Transverse colon (tissue), 4 donors: ENCODE measurements around the gene ZNF524. TPM values are rescaled to one million over a fixed set of nuclear protein-coding genes. Genes with fewer than 3 reads are reported as not detected.

Experiments
- DNase-seq: peaks from one replicate; pipeline ENCODE4 v3.0.0-alpha.2; 2019
- H3K27ac ChIP-seq, 4 donors: fragments of 200-600 bp; sonication (generic); 2 replicates each; pipeline ENCODE4 v1.5.1; 2016 to 2018; ENCODE audit warnings: inconsistent platforms in 4 of 4
- H3K27me3 ChIP-seq: fragments of 200-600 bp; sonication (generic); 2 replicates; pipeline ENCODE4 v1.5.1; 2017; ENCODE audit warnings: inconsistent platforms
- H3K36me3 ChIP-seq, 4 donors: fragments of 200-600 bp; sonication (generic); 2 replicates each; pipeline ENCODE4 v1.5.1; 2017 to 2019; ENCODE audit warnings: inconsistent platforms in 4 of 4
- H3K4me1 ChIP-seq, 4 donors: fragments of 200-600 bp; sonication (generic); 2 replicates each; pipeline ENCODE4 v1.5.1; 2017 to 2020; ENCODE audit warnings: inconsistent platforms in 4 of 4
- H3K4me3 ChIP-seq, 4 donors: fragments of 200-600 bp; sonication (generic); 1 replicate in 1 of 4; 2 replicates in 3 of 4; pipeline versions ENCODE4 v1.5.1 to v1.6.1; 2017 to 2019; ENCODE audit warnings: inconsistent platforms in 4 of 4
- H3K9me3 ChIP-seq, 2 donors: fragments of 200-600 bp; sonication (generic); 2 replicates each; pipeline ENCODE4 v1.5.1; 2017 to 2019; ENCODE audit warnings: inconsistent platforms in 2 of 2
- EP300 ChIP-seq: sonication (generic); formaldehyde crosslinking; IDR thresholded peaks from one replicate; pipeline ENCODE4 v1.6.1; 2017; ENCODE audit warnings: antibody characterized with exemption, low read depth
- POLR2A ChIP-seq: fragments of 450-650 bp; IDR thresholded peaks from one replicate; pipeline ENCODE4 v1.6.1; 2016; ENCODE audit warnings: antibody characterized with exemption, mild to moderate bottlenecking, moderate library complexity
- POLR2AphosphoS5 ChIP-seq, 3 donors: sonication (generic); formaldehyde crosslinking; IDR thresholded peaks; one replicate each; pipeline ENCODE4 v1.6.1; 2016; ENCODE audit warnings: antibody characterized with exemption in 3 of 3
- WGBS, 2 donors: methylation state at CpG; one replicate each; pipeline ENCODE4 v1.1.5; 2018; ENCODE audit warnings: low coverage in 1 of 2; 5-methylcytosine and 5-hydroxymethylcytosine counted together
- in situ Hi-C, 4 donors: fragments of 200-750 bp; cut with MboI; loops; one replicate each; pipeline versions ENCODE4 v1.15.0 to v1.15.1; 2017; ENCODE audit warnings: low sequenced_read_pairs in 3 of 4, low pct_ligation_motif_present in 1 of 4, low pct_unique_long_range_greater_than_20kb in 1 of 4
- intact Hi-C: fragments of 100-400 bp; cut with DNase I; formaldehyde crosslinking; loops from one replicate; pipeline ENCODE4 v1.15.1; 2023; ENCODE audit warnings: low total_unique reads
- total RNA-seq, 4 donors: library from RNA; depleted of rRNA; stranded (reverse); fragments of >200 nt; gene quantifications; one replicate each; pipeline ENCODE4 v1.1.0, GENCODE V29; 2016
- TF ChIP-seq, protein P1 (sequence below), 5 experiments: fragments of 200-600 bp in 3 of 5; fragments of 450-650 bp in 2 of 5; sonication (generic) in 3 of 5; IDR thresholded peaks; 1 replicate in 2 of 5; 2 replicates in 3 of 5; pipeline ENCODE4 v1.5.1; 2016 to 2017; ENCODE audit warnings: antibody characterized with exemption in 5 of 5, inconsistent platforms in 3 of 5, mild to moderate bottlenecking in 2 of 5, moderate library complexity in 1 of 5

Gene ZNF524
- total RNA-seq, 4 donors from 2014 or later = 17.7 to 51.1 (median 37.9) TPM

DNA sequence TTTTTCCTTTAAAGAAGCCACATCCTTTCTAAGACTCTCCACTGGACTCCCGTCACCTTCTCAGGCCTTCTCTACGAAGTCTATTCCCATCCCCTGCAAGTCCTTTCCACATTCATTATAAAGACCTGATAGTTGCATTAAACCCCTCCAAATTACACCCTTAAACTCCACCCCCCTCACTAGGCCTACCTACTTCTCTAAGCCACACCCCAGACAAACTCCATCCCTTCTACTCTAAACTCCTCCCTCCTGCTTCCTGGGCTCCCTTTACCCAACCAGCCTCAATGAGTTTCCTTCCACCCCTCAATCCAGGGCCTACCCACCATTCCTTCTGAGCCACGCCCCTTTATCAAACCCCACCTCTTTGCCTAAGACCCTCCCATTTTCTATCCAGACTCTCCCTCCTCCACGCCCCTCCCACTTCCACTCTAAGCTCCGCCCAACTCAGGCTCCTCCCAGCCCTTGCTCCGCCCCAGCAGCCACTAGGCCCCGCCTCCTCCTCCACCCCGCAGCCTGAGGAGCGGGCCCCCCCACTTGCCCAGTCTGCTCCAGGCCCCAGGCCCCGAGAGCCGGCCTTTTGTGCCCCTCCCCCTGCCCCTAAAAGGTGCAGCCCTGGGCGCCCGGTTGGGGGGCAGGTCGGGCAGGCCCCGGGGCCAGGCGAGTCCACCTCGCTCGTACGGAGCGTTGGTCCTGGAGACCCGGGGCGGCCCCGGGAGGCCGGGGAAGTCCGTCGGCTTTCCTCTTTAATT, 1.2 kb upstream of the ZNF524 start:
- no peak for TF ChIP-seq EP300
- TF ChIP-seq POLR2A = peak; percentile 61
- TF ChIP-seq, protein P1, sequence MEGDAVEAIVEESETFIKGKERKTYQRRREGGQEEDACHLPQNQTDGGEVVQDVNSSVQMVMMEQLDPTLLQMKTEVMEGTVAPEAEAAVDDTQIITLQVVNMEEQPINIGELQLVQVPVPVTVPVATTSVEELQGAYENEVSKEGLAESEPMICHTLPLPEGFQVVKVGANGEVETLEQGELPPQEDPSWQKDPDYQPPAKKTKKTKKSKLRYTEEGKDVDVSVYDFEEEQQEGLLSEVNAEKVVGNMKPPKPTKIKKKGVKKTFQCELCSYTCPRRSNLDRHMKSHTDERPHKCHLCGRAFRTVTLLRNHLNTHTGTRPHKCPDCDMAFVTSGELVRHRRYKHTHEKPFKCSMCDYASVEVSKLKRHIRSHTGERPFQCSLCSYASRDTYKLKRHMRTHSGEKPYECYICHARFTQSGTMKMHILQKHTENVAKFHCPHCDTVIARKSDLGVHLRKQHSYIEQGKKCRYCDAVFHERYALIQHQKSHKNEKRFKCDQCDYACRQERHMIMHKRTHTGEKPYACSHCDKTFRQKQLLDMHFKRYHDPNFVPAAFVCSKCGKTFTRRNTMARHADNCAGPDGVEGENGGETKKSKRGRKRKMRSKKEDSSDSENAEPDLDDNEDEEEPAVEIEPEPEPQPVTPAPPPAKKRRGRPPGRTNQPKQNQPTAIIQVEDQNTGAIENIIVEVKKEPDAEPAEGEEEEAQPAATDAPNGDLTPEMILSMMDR (IDR thresholded peaks at IDR 0.05) = no peak
- peak in 1 of 3 donors; percentile 59 for TF ChIP-seq POLR2AphosphoS5 (IDR thresholded peaks at IDR 0.05)
- intact Hi-C loops (no loop called here), in situ Hi-C loops (no loop called here)
- Histone ChIP-seq H3K27me3 (no peaks in the 10 kb centered on the region), H3K9me3 (no peaks in the 10 kb centered on the region), H3K27ac (peak overlapping the region; percentile 96 to 100 (median 98)), H3K4me1 (peaks cover 6 to 14% (median 9%) of the 10 kb centered on the region in 4 donors), H3K4me3 (peak overlapping the region; percentile 80 to 96 (median 84)), H3K36me3 (peaks cover 0 to 7% (median 0%) of the 10 kb centered on the region in 4 donors)
- DNase-seq = peak; percentile 96
- 15 to 32% methylated on average over 5 to 12 of the region's 26 CpGs for WGBS, 2 donors

DNA sequence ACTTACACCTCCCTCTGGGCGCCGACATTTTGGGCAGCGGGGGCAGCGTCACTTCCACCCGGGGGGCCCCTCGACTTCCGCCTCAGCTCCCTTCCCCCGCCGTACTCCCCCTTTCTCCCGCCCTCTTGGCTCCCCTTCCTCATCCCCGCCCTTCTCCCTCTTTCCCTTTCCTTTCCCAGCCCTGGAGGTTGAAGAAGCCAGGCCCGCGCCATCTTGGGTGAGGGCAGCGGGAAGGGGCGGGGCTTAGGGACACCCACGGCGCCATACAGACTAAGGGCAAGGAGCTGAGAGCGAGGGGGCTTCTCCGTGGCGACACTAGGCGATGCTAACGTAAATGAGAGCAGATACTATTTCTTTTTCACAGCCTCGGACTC, 633 bp upstream of the ZNF524 start, which contains the start of gene FIZ1:
Gene FIZ1 (minus strand): TSS at position 50 of the 374 bp plus-strand sequence. CDS start 1,652 bp downstream, outside the sequence.
- H3K4me1 ChIP-seq = peaks cover 10 to 20% (median 14%) of the 10 kb centered on the region in 4 donors
- peak; percentile 20 for TF ChIP-seq POLR2A
- peak in 1 of 3 donors; percentile 17 for TF ChIP-seq POLR2AphosphoS5 (IDR thresholded peaks at IDR 0.05)
- TF ChIP-seq, protein P1 (IDR thresholded peaks at IDR 0.05) = no peak
- TF ChIP-seq EP300 = no peak
- in situ Hi-C loops = no loop called here
- H3K27ac ChIP-seq = peak within 1 kb of the TSS; percentile 96 to 100 (median 98)
- WGBS, 2 donors = 0% methylated on average over 23 of the region's 23 CpGs; no CpG with 5 or more reads in 1 of the 2 donors
- H3K27me3 ChIP-seq = no peaks in the 10 kb centered on the region
- no peaks in the 10 kb centered on the region for H3K9me3 ChIP-seq
- intact Hi-C loops = no loop called here
- peak; percentile 98 for DNase-seq
- H3K4me3 ChIP-seq = peak within 1 kb of the TSS; percentile 80 to 96 (median 86)
- H3K36me3 ChIP-seq = peaks cover 0 to 7% (median 0%) of the 10 kb centered on the region in 4 donors

DNA sequence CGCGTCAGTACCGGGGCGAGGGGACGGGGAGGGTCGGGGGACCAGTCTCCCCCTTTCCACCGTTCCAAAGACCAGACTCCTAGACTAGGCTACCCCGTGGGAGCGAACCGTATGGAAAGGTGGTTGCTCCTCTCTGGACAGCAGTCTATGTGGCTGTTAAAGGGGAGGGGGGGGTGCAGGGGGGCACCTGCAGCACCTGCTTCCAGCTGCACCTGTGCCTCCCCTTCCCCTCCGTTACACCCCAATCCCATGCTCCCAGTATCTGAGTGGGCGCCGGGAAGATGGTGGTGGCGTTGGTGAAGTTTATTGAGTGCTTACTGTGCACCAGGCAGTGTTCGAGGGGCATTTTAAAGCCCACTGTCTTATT, 557 bp downstream of the ZNF524 start:
- no peaks in the 10 kb centered on the region for H3K27me3 ChIP-seq
- in situ Hi-C loops = loop anchor here in 1 of 4 donors (10.0 kb wide), 1 partner anchor 86 kb away; no protein-coding TSS in a partner anchor
- no peaks in the 10 kb centered on the region for H3K36me3 ChIP-seq
- H3K9me3 ChIP-seq = no peaks in the 10 kb centered on the region
- no peak for DNase-seq
- peak overlapping the region; percentile 96 to 100 (median 98) for H3K27ac ChIP-seq
- H3K4me1 ChIP-seq = peaks cover 13 to 25% (median 20%) of the 10 kb centered on the region in 4 donors
- H3K4me3 ChIP-seq = peak overlapping the region; percentile 80 to 96 (median 86)
- TF ChIP-seq POLR2A = no peak
- TF ChIP-seq, protein P1 (IDR thresholded peaks at IDR 0.05) = no peak
- TF ChIP-seq POLR2AphosphoS5 (IDR thresholded peaks at IDR 0.05) = no peak
- no peak for TF ChIP-seq EP300
- 4% methylated on average over 11 of the region's 15 CpGs; no CpG with 5 or more reads in 1 of the 2 donors for WGBS, 2 donors
- intact Hi-C loops = loop anchor here (10.0 kb wide), 1 partner anchor 486 kb away; the partner anchor contains the start of gene PPP1R12C

DNA sequence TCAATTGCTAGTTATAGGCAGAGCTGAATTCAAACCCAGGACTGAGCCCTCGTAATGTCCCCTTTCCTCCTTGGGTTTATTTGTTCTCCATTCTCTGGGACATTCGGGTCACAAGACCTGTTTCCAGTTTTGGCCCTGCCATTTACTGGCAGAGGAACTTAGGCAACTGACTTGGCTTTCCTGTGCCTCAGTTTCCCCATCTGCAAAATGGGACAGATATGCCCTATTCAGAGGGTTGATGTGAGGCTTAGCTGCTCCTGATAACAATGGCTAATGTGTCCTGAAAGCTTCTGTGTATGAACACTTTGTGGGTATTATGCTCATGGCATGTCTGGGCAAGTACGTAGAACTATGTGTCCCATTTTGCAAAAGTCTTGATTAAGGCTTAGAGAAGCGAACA, 996 bp downstream of the ZNF524 start:
- DNase-seq = no peak
- Histone ChIP-seq H3K4me1 (peaks cover 13 to 28% (median 20%) of the 10 kb centered on the region in 4 donors), H3K27ac (peak overlapping the region; percentile 96 to 100 (median 98)), H3K4me3 (peak overlapping the region in 3 of 4 donors; percentile 80 to 96 (median 87)), H3K27me3 (no peaks in the 10 kb centered on the region), H3K36me3 (no peaks in the 10 kb centered on the region), H3K9me3 (no peaks in the 10 kb centered on the region)
- intact Hi-C loops = loop anchor here (10.0 kb wide), 1 partner anchor 486 kb away; the partner anchor contains the start of gene PPP1R12C
- in situ Hi-C loops = loop anchor here in 1 of 4 donors (10.0 kb wide), 1 partner anchor 86 kb away; no protein-coding TSS in a partner anchor
- 43 to 68% methylated on average over 1 to 4 of the region's 4 CpGs for WGBS, 2 donors
- TF ChIP-seq, protein P1 (IDR thresholded peaks at IDR 0.05) = no peak
- TF ChIP-seq POLR2A (no peak), POLR2AphosphoS5 (IDR thresholded peaks at IDR 0.05) (no peak), EP300 (no peak)
